Ascending aorta (tissue), 2 donors: ENCODE results near the gene RUNX1. TPM values are rescaled to one million over a fixed set of nuclear protein-coding genes. Genes with fewer than 3 reads are reported as not detected.

Experiments
- DNase-seq, 2 donors: peaks; one replicate each; pipeline ENCODE4 v3.0.0-alpha.2; 2019; ENCODE audit warnings: low spot score in 2 of 2
- H3K27ac ChIP-seq, 2 donors: fragments of 200-600 bp; sonication (generic); one replicate each; pipeline ENCODE4 v1.5.1; 2016 to 2017; ENCODE audit warnings: mild to moderate bottlenecking in 1 of 2
- H3K27me3 ChIP-seq: fragments of 200-600 bp; sonication (generic); one replicate; pipeline ENCODE4 v1.5.1; 2017
- H3K36me3 ChIP-seq, 2 donors: fragments of 200-600 bp; sonication (generic); one replicate each; pipeline ENCODE4 v1.5.1; 2016
- H3K4me1 ChIP-seq, 2 donors: fragments of 200-600 bp; sonication (generic); one replicate each; pipeline ENCODE4 v1.5.1; 2016 to 2017; ENCODE audit warnings: mild to moderate bottlenecking in 1 of 2
- H3K4me3 ChIP-seq, 2 donors: fragments of 200-600 bp; sonication (generic); one replicate each; pipeline ENCODE4 v1.5.1; 2016 to 2017; ENCODE audit warnings: mild to moderate bottlenecking in 1 of 2
- H3K9me3 ChIP-seq, 2 donors: fragments of 200-600 bp; sonication (generic); one replicate each; pipeline ENCODE4 v1.5.1; 2016
- CTCF ChIP-seq, 3 experiments: fragments of 200-600 bp in 2 of 3; fragments of 450-650 bp in 1 of 3; sonication (generic) in 2 of 3; IDR thresholded peaks; one replicate each; pipeline ENCODE4 v1.5.1; 2016 to 2019; ENCODE audit warnings: antibody characterized with exemption in 3 of 3, mild to moderate bottlenecking in 1 of 3, moderate library complexity in 1 of 3
- intact Hi-C: fragments of 100-400 bp; cut with DNase I; formaldehyde crosslinking; loops from one replicate; pipeline ENCODE4 v1.15.1; 2023
- total RNA-seq: library from RNA; depleted of rRNA; stranded (reverse); fragments of >200 nt; gene quantifications from one replicate; pipeline ENCODE4 v1.1.0, GENCODE V29; 2016

The RUNX1 gene
- total RNA-seq, 1 donor from 2014 or later: 16.3 TPM

- Histone ChIP-seq H3K4me3 (peak overlapping the region; percentile 77 to 85), H3K27me3 (no peaks in the 10 kb centered on the region), H3K27ac (peak overlapping the region; percentile 81 to 86), H3K36me3 (no peaks in the 10 kb centered on the region), H3K9me3 (no peaks in the 10 kb centered on the region), H3K4me1 (peaks cover 4 to 24% of the 10 kb centered on the region in 2 donors)
- TF ChIP-seq CTCF (IDR thresholded peaks at IDR 0.05): no peak
- DNase-seq: no peak
- intact Hi-C loops: loop anchor here (5.0 to 10.0 kb wide), 7 partner anchors 79 to 1436 kb away; partner anchors contain the start of genes MORC3 and SETD4
Measured at GRCh38 chr21:34886240-34887104, 162.6 kb downstream of the RUNX1 start.

- peaks cover 4 to 22% of the 10 kb centered on the region in 2 donors for H3K4me1 ChIP-seq
- peak overlapping the region; percentile 77 to 85 for H3K4me3 ChIP-seq
- H3K9me3 ChIP-seq: no peaks in the 10 kb centered on the region
- peak overlapping the region; percentile 81 to 86 for H3K27ac ChIP-seq
- H3K27me3 ChIP-seq: no peaks in the 10 kb centered on the region
- no peak for TF ChIP-seq CTCF (IDR thresholded peaks at IDR 0.05)
- DNase-seq: no peak
- intact Hi-C loops: loop anchor here (5.0 to 10.0 kb wide), 7 partner anchors 78 to 1437 kb away; partner anchors contain the start of genes MORC3 and SETD4
- no peaks in the 10 kb centered on the region for H3K36me3 ChIP-seq
Measured at GRCh38 chr21:34885626-34886239, 163.4 kb downstream of the RUNX1 start.

GRCh38 chr21:34885125-34885524 lies 164.0 kb downstream of the RUNX1 start:
- Histone ChIP-seq H3K27ac (peak overlapping the region; percentile 81 to 86), H3K4me3 (peak overlapping the region; percentile 77 to 85), H3K27me3 (no peaks in the 10 kb centered on the region), H3K4me1 (peaks cover 4 to 16% of the 10 kb centered on the region in 2 donors), H3K9me3 (no peaks in the 10 kb centered on the region), H3K36me3 (no peaks in the 10 kb centered on the region)
- no peak for TF ChIP-seq CTCF (IDR thresholded peaks at IDR 0.05)
- no peak for DNase-seq
- intact Hi-C loops: loop anchor here (5.0 to 10.0 kb wide), 7 partner anchors 78 to 1437 kb away; partner anchors contain the start of genes MORC3 and SETD4

- H3K4me3 ChIP-seq: peak overlapping the region; percentile 77 to 85
- no peaks in the 10 kb centered on the region for H3K36me3 ChIP-seq
- H3K4me1 ChIP-seq: peaks cover 4 to 16% of the 10 kb centered on the region in 2 donors
- TF ChIP-seq CTCF (IDR thresholded peaks at IDR 0.05): no peak
- no peaks in the 10 kb centered on the region for H3K27me3 ChIP-seq
- DNase-seq: no peak
- intact Hi-C loops: loop anchor here (10.0 kb wide), 1 partner anchor 1180 kb away; the partner anchor contains the start of gene SETD4
- no peaks in the 10 kb centered on the region for H3K9me3 ChIP-seq
- peak overlapping the region in 1 of 2 donors; percentile 48 for H3K27ac ChIP-seq
Measured at GRCh38 chr21:34884346-34884929, 164.7 kb downstream of the RUNX1 start.

- peak overlapping the region in 1 of 2 donors; percentile 48 for H3K27ac ChIP-seq
- no peaks in the 10 kb centered on the region for H3K9me3 ChIP-seq
- intact Hi-C loops: loop anchor here (10.0 kb wide), 1 partner anchor 1181 kb away; the partner anchor contains the start of gene SETD4
- TF ChIP-seq CTCF (IDR thresholded peaks at IDR 0.05): no peak
- H3K36me3 ChIP-seq: no peaks in the 10 kb centered on the region
- no peaks in the 10 kb centered on the region for H3K27me3 ChIP-seq
- DNase-seq: no peak
- peaks cover 4 to 16% of the 10 kb centered on the region in 2 donors for H3K4me1 ChIP-seq
- H3K4me3 ChIP-seq: peak overlapping the region in 1 of 2 donors; percentile 77
Measured at GRCh38 chr21:34883491-34884271, 165.4 kb downstream of the RUNX1 start.
